ENCODE data around the gene TAF1C. TPM values are rescaled to one million over a fixed set of nuclear protein-coding genes. Genes with fewer than 3 reads are reported as not detected.

Gene TAF1C
- total RNA-seq (2022; extraction: Qiagen RNA extraction), result 23.6 to 29.7 TPM (median 28.6 TPM) in 5 replicates

GRCh38 chr16:84186685-84187437 lies at the start of gene TAF1C:
Gene TAF1C, minus strand, starts transcription at chr16:84187057. Its CDS starts 2,069 bp downstream, at chr16:84184988.

GRCh38 chr16:84190731-84191388 lies 4.0 kb upstream of the TAF1C start, which contains the start of gene ADAD2:
Gene ADAD2, plus strand, starts transcription at chr16:84191157. Its CDS starts 74 bp downstream, at chr16:84191231.

GRCh38 chr16:84144859-84145639 lies 41.8 kb downstream of the TAF1C start, which contains the start of the genes DNAAF1 and HSDL1:
Gene DNAAF1, plus strand, starts transcription at chr16:84145308. Its CDS starts 133 bp downstream, at chr16:84145441.
Gene HSDL1, minus strand, starts transcription at chr16:84145177. Its CDS starts 13,856 bp downstream, at chr16:84131321.

Other genes with a start within 250 kb of the TAF1C start
- gene OSGIN1, start 233.8 kb downstream of the TAF1C start, total RNA-seq (2022; extraction: Qiagen RNA extraction), result 15.0 to 31.1 TPM (median 16.1 TPM) in 5 replicates
- gene NECAB2, start 218.8 kb downstream of the TAF1C start, total RNA-seq (2022; extraction: Qiagen RNA extraction), result 1.4 to 2.9 TPM (median 2.4 TPM) in 5 replicates
- gene SLC38A8, start 144.3 kb downstream of the TAF1C start, total RNA-seq (2022; extraction: Qiagen RNA extraction), result 0.46 TPM in 1 of 5 replicates, not detected in the others
- 38.6 to 49.9 TPM (median 42.9 TPM) in 5 replicates for gene MBTPS1, start 70.1 kb downstream of the TAF1C start, total RNA-seq (2022; extraction: Qiagen RNA extraction)
- 17.9 to 20.4 TPM (median 18.9 TPM) in 5 replicates for gene HSDL1, start 41.9 kb downstream of the TAF1C start, total RNA-seq (2022; extraction: Qiagen RNA extraction)
- 0.23 to 0.59 TPM (median 0.38 TPM) in 5 replicates for gene DNAAF1, start 41.7 kb downstream of the TAF1C start, total RNA-seq (2022; extraction: Qiagen RNA extraction)
- gene ADAD2, start 4.1 kb upstream of the TAF1C start, total RNA-seq (2022; extraction: Qiagen RNA extraction), result not detected in 5 replicates
- not detected in 5 replicates for gene KCNG4, start 53.0 kb upstream of the TAF1C start, total RNA-seq (2022; extraction: Qiagen RNA extraction)
- not detected in 5 replicates for gene WFDC1, start 107.8 kb upstream of the TAF1C start, total RNA-seq (2022; extraction: Qiagen RNA extraction)
- 0.09 to 0.32 TPM (median 0.16 TPM) in 5 replicates for gene ATP2C2, start 181.5 kb upstream of the TAF1C start, total RNA-seq (2022; extraction: Qiagen RNA extraction)

All from A549 treated with Hydrocortisone at 1 μM for 4 hours (cell line).